IMR-90 (cell line): Measurements from ENCODE around the gene JAKMIP1. TPM values are rescaled to one million over a fixed set of nuclear protein-coding genes. Genes with fewer than 3 reads are reported as not detected.

Experiments used
- ATAC-seq: fragments of 200-7000 bp; cut with Tn5 transposase; 2 replicates; pipeline ENCODE4 v1.9.1; 2020; ENCODE audit warnings: low read depth, mild to moderate bottlenecking, moderate library complexity
- BruUV-seq: library from RNA; stranded (reverse); fragments of 400-500 nt; replicated peaks from 2 replicates; lab custom pipeline; 2021; lab: Mats Ljungman, UMichigan
- CTCF ChIA-PET: fragments of 300-600 bp; formaldehyde crosslinking; extraction: SDS; loops from one replicate; lab custom pipeline; 2021; ENCODE audit warnings: antibody characterized with exemption; lab: Yijun Ruan, JAX
- POLR2A ChIA-PET: fragments of 300-600 bp; sonication (Branson Sonifier 250); formaldehyde crosslinking; loops from one replicate; lab custom pipeline; 2022; ENCODE audit warnings: antibody characterized with exemption; ENCODE audit not compliant: unreplicated experiment; lab: Charles Lee
- DNase-seq: peaks from one replicate; pipeline ENCODE4 v3.0.0; 2013
- H2AFZ ChIP-seq: replicated peaks from 2 replicates; pipeline ENCODE3; 2013; ENCODE audit warnings: low read length, mild to moderate bottlenecking; ENCODE audit not compliant: poor library complexity
- H2AK5ac ChIP-seq: 2 replicates; pipeline ENCODE4 v1.6.1; 2013; ENCODE audit warnings: low read depth, low read length, inconsistent platforms
- H2AK9ac ChIP-seq: replicated peaks from 2 replicates; pipeline ENCODE3; 2013; ENCODE audit warnings: mild to moderate bottlenecking, low read depth, low read length, moderate library complexity; ENCODE audit not compliant: poor library complexity
- H2BK120ac ChIP-seq: 2 replicates; pipeline ENCODE4 v1.6.1; 2013; ENCODE audit warnings: low read depth, low read length, inconsistent platforms
- H2BK15ac ChIP-seq: 3 replicates; pipeline ENCODE4 v1.6.1; 2013; ENCODE audit warnings: low read depth, low read length, inconsistent platforms
- H2BK20ac ChIP-seq: 2 replicates; pipeline ENCODE4 v1.6.1; 2013; ENCODE audit warnings: low read depth, mild to moderate bottlenecking, inconsistent platforms, low read length, moderate library complexity
- H2BK5ac ChIP-seq: 2 replicates; pipeline ENCODE4 v1.6.1; 2013; ENCODE audit warnings: mild to moderate bottlenecking, low read depth, low read length, inconsistent platforms; ENCODE audit not compliant: poor library complexity, severe bottlenecking
- H3K14ac ChIP-seq: replicated peaks from 2 replicates; pipeline ENCODE4 v1.6.1; 2013; ENCODE audit warnings: low read depth, low read length, inconsistent platforms
- H3K18ac ChIP-seq: 2 replicates; pipeline ENCODE4 v1.6.1; 2013; ENCODE audit warnings: low read depth, low read length, control low read depth
- H3K23ac ChIP-seq: 2 replicates; pipeline ENCODE4 v1.6.1; 2013; ENCODE audit warnings: low read depth, low read length, inconsistent platforms
- H3K27ac ChIP-seq: 2 replicates; pipeline ENCODE4 v1.5.1; 2013; ENCODE audit warnings: mild to moderate bottlenecking, control low read depth, low read length; ENCODE audit not compliant: insufficient read depth
- H3K27me3 ChIP-seq: 2 replicates; pipeline ENCODE4 v1.6.1; 2013; ENCODE audit warnings: low read length; ENCODE audit not compliant: control insufficient read depth, insufficient read depth
- H3K36me3 ChIP-seq: 2 replicates; pipeline ENCODE4 v1.6.1; 2013; ENCODE audit warnings: low read length, mixed read lengths; ENCODE audit not compliant: control insufficient read depth, insufficient read depth
- H3K4ac ChIP-seq: 2 replicates; pipeline ENCODE4 v1.6.1; 2013; ENCODE audit warnings: low read depth, low read length, inconsistent platforms
- H3K4me1 ChIP-seq: 2 replicates; pipeline ENCODE4 v1.6.1; 2013; ENCODE audit warnings: low read length, mixed read lengths; ENCODE audit not compliant: control insufficient read depth, insufficient read depth
- H3K4me2 ChIP-seq: 2 replicates; pipeline ENCODE4 v1.6.1; 2013; ENCODE audit warnings: low read depth, mild to moderate bottlenecking, control low read depth, low read length, moderate library complexity
- H3K4me3 ChIP-seq: 2 replicates; pipeline ENCODE4 v1.5.1; 2013; ENCODE audit warnings: low read depth, mild to moderate bottlenecking, control low read depth, low read length, moderate library complexity; ENCODE audit not compliant: insufficient read depth
- H3K56ac ChIP-seq: 2 replicates; pipeline ENCODE4 v1.6.1; 2013; ENCODE audit warnings: low read length, inconsistent platforms; ENCODE audit not compliant: insufficient read depth; ENCODE audit errors: extremely low read depth
- H3K79me1 ChIP-seq, 2 experiments: 2 replicates each; pipeline ENCODE4 v1.6.1; 2013; ENCODE audit warnings: low read length in 2 of 2, inconsistent platforms in 1 of 2, low read depth in 1 of 2
- H3K9ac ChIP-seq: 2 replicates; pipeline ENCODE4 v1.6.1; 2013; ENCODE audit warnings: low read depth, low read length, control low read depth
- H3K9me1 ChIP-seq: 2 replicates; pipeline ENCODE4 v1.6.1; 2013; ENCODE audit warnings: low read length, inconsistent platforms; ENCODE audit not compliant: insufficient read depth
- H3K9me3 ChIP-seq: 2 replicates; pipeline ENCODE4 v1.6.1; 2013; ENCODE audit warnings: low read length; ENCODE audit not compliant: control insufficient read depth, insufficient read depth
- H4K20me1 ChIP-seq: 2 replicates; pipeline ENCODE4 v1.6.1; 2013; ENCODE audit warnings: low read length, inconsistent platforms; ENCODE audit not compliant: insufficient read depth
- H4K5ac ChIP-seq: 2 replicates; pipeline ENCODE4 v1.6.1; 2013; ENCODE audit warnings: mild to moderate bottlenecking, low read depth, low read length, control low read depth
- H4K8ac ChIP-seq, 2 experiments: 2 replicates each; pipeline ENCODE4 v1.6.1; 2013; ENCODE audit warnings: low read depth in 2 of 2, low read length in 2 of 2, control low read depth in 1 of 2, inconsistent platforms in 1 of 2
- H4K91ac ChIP-seq: 2 replicates; pipeline ENCODE4 v1.6.1; 2013; ENCODE audit warnings: low read depth, low read length, inconsistent platforms; ENCODE audit not compliant: insufficient read depth
- FOS ChIP-seq: fragments of 150-350 bp; IDR thresholded peaks from 2 replicates; pipeline ENCODE4 v1.6.1; 2016; ENCODE audit warnings: low read depth, low read length
- MAFK ChIP-seq: IDR thresholded peaks from 2 replicates; pipeline ENCODE4 v1.6.1; 2012; ENCODE audit warnings: low read depth, low read length, improper control_type of control experiment
- NFE2L2 ChIP-seq: fragments of 150-350 bp; IDR thresholded peaks from 2 replicates; pipeline ENCODE4 v1.6.1; 2016; ENCODE audit warnings: low read depth, mild to moderate bottlenecking, low read length
- RFX5 ChIP-seq: IDR thresholded peaks from 2 replicates; pipeline ENCODE4 v1.8.0; 2012; ENCODE audit warnings: low read depth, mild to moderate bottlenecking, low read length, moderate library complexity
- USF2 ChIP-seq: fragments of 150-350 bp; IDR thresholded peaks from 2 replicates; pipeline ENCODE4 v1.6.1; 2017; ENCODE audit warnings: mild to moderate bottlenecking, antibody characterized with exemption, low read length, low read depth
- WGBS, 2 experiments: methylation state at CpG; one replicate each; pipeline versions ENCODE4 v1.1.5 to v1.1.7; 2013; ENCODE audit warnings: missing lambda C conversion rate in 2 of 2; ENCODE audit not compliant: insufficient read length in 1 of 2; ENCODE audit errors: extremely low coverage in 2 of 2; 5-methylcytosine and 5-hydroxymethylcytosine counted together
- dilution Hi-C: fragments of 300-500 bp; cut with HindIII; formaldehyde crosslinking; loops from one replicate; pipeline ENCODE4 v1.14.3; 2018; ENCODE audit warnings: low sequenced_read_pairs; ENCODE audit not compliant: unreplicated experiment
- in situ Hi-C: fragments of 300-500 bp; cut with MboI; formaldehyde crosslinking; loops from 3 replicates; pipeline ENCODE4 v1.14.3; 2019; ENCODE audit warnings: low sequenced_read_pairs, inconsistent platforms, mixed read lengths
- intact Hi-C: fragments of 100-400 bp; cut with micrococcal nuclease; formaldehyde crosslinking; loops from 2 replicates; pipeline ENCODE4 v1.10.0; 2022
- polyA plus RNA-seq, 3 experiments: library from polyadenylated mRNA; depleted of rRNA; stranded (reverse); fragments of >200 nt; gene quantifications; 2 replicates each; pipeline ENCODE4 v1.2.3, GENCODE V29; 2012; ENCODE audit warnings: low replicate concordance in 1 of 3
- total RNA-seq: library from RNA; depleted of rRNA; stranded (reverse); fragments of >200 nt; gene quantifications from 2 replicates; pipeline ENCODE4 v1.2.3, GENCODE V29; 2012
- TF ChIP-seq, protein P1 (sequence below): conservative IDR thresholded peaks from 2 replicates; pipeline ENCODE4 v1.5.1; 2012; ENCODE audit warnings: mild to moderate bottlenecking, low read depth, low read length, improper control_type of control experiment

Gene JAKMIP1
- total and polyA plus RNA-seq, 2 of the 4 experiments (the other 2 are of a cell fraction) = not detected

- Histone ChIP-seq H2AK5ac (no peak overlapping the region), H3K27ac (no peak overlapping the region), H2BK15ac (no peak overlapping the region), H4K91ac (no peak overlapping the region), H4K20me1 (no peaks in the 10 kb centered on the region), H3K36me3 (no peaks in the 10 kb centered on the region), H3K4me3 (no peak overlapping the region), H3K14ac (no peak overlapping the region), H3K4ac (no peak overlapping the region), H3K9me3 (no peaks in the 10 kb centered on the region), H3K9ac (no peak overlapping the region), H2BK120ac (no peak overlapping the region), H3K4me2 (no peak overlapping the region), H3K56ac (no peak overlapping the region), H3K9me1 (no peaks in the 10 kb centered on the region), H2BK5ac (no peak overlapping the region), H2AK9ac (no peak overlapping the region), H3K23ac (no peak overlapping the region), H3K79me1 (no peaks in the 10 kb centered on the region), H4K8ac (no peak overlapping the region), H3K27me3 (peaks cover 13% of the 10 kb centered on the region; the same call in 1 of the 2 replicates), H2AFZ (no peak overlapping the region), H3K4me1 (no peaks in the 10 kb centered on the region), H2BK20ac (no peak overlapping the region), H3K18ac (no peak overlapping the region), H4K5ac (no peak overlapping the region)
- ATAC-seq (no peak), DNase-seq (no peak)
- TF ChIP-seq RFX5 = no peak
- TF ChIP-seq, protein P1, sequence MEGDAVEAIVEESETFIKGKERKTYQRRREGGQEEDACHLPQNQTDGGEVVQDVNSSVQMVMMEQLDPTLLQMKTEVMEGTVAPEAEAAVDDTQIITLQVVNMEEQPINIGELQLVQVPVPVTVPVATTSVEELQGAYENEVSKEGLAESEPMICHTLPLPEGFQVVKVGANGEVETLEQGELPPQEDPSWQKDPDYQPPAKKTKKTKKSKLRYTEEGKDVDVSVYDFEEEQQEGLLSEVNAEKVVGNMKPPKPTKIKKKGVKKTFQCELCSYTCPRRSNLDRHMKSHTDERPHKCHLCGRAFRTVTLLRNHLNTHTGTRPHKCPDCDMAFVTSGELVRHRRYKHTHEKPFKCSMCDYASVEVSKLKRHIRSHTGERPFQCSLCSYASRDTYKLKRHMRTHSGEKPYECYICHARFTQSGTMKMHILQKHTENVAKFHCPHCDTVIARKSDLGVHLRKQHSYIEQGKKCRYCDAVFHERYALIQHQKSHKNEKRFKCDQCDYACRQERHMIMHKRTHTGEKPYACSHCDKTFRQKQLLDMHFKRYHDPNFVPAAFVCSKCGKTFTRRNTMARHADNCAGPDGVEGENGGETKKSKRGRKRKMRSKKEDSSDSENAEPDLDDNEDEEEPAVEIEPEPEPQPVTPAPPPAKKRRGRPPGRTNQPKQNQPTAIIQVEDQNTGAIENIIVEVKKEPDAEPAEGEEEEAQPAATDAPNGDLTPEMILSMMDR = no peak
- no peak for TF ChIP-seq MAFK
- TF ChIP-seq USF2 = no peak
- no peak for TF ChIP-seq NFE2L2
- no peak for TF ChIP-seq FOS
- no CpG with 5 or more reads among the region's 7 CpGs for WGBS, 2 experiments
- in situ Hi-C loops (no loop called here), intact Hi-C loops (no loop called here), dilution Hi-C loops (no loop called here)
- ChIA-PET POLR2A (no interaction called here), CTCF (no interaction called here)
- BruUV-seq = no TSS peak
Observed at GRCh38 chr4:6231663-6232165, 31.4 kb upstream of the JAKMIP1 start.
